GM21367 (cell line): ENCODE data around the gene CNOT9.

Experiments
- ATAC-seq: cut with Tn5 transposase; IDR thresholded peaks from one replicate; pipeline ENCODE4 v1.9.1; 2021; ENCODE audit not compliant: unreplicated experiment

Gene CNOT9

GRCh38 chr2:218577482-218578220 is 9.0 kb downstream of the CNOT9 start:
- no peak for ATAC-seq

- no peak for ATAC-seq
Measured at GRCh38 chr2:218578272-218578877, 9.7 kb downstream of the CNOT9 start.

- ATAC-seq: no peak
Measured at GRCh38 chr2:218582076-218582475, 13.4 kb downstream of the CNOT9 start.

GRCh38 chr2:218583983-218584850 is 15.6 kb downstream of the CNOT9 start:
- no peak for ATAC-seq

GRCh38 chr2:218585541-218585940 is 16.9 kb downstream of the CNOT9 start:
- no peak for ATAC-seq

- no peak for ATAC-seq
Measured at GRCh38 chr2:218605432-218605831, 36.8 kb downstream of the CNOT9 start.

GRCh38 chr2:218607436-218608115 is 38.9 kb downstream of the CNOT9 start, which contains the start of gene PLCD4:
Gene PLCD4 (plus strand): TSS chr2:218607899. CDS start chr2:218615740, 7,841 bp downstream.
- no peak for ATAC-seq

GRCh38 chr2:218615868-218616315 is 47.3 kb downstream of the CNOT9 start:
- no peak for ATAC-seq

GRCh38 chr2:218618102-218618860 is 49.6 kb downstream of the CNOT9 start:
- ATAC-seq: no peak

- ATAC-seq: no peak
Measured at GRCh38 chr2:218621007-218621406, 52.4 kb downstream of the CNOT9 start.

- no peak for ATAC-seq
Measured at GRCh38 chr2:218622606-218623365, 54.1 kb downstream of the CNOT9 start.

GRCh38 chr2:218623366-218623705 is 54.7 kb downstream of the CNOT9 start:
- ATAC-seq: no peak

- no peak for ATAC-seq
Measured at GRCh38 chr2:218626369-218626768, 57.7 kb downstream of the CNOT9 start.

- ATAC-seq: no peak
Measured at GRCh38 chr2:218627939-218628338, 59.3 kb downstream of the CNOT9 start.

GRCh38 chr2:218631837-218632236 is 63.2 kb downstream of the CNOT9 start:
- no peak for ATAC-seq

- ATAC-seq: no peak
Measured at GRCh38 chr2:218635719-218636118, 67.1 kb downstream of the CNOT9 start.

GRCh38 chr2:218638372-218638771 is 69.7 kb downstream of the CNOT9 start:
- ATAC-seq: no peak

GRCh38 chr2:218642121-218642656 is 73.5 kb downstream of the CNOT9 start:
- ATAC-seq: no peak

GRCh38 chr2:218642786-218643185 is 74.1 kb downstream of the CNOT9 start:
- ATAC-seq: no peak
